Ramos (cell line): ENCODE data around the gene MVP.

Experiments used
- in situ Hi-C: fragments of 300-500 bp; cut with MboI; formaldehyde crosslinking; loops from one replicate; pipeline ENCODE4 v1.14.3; 2022; ENCODE audit warnings: low sequenced_read_pairs; ENCODE audit not compliant: unreplicated experiment

The MVP gene

DNA sequence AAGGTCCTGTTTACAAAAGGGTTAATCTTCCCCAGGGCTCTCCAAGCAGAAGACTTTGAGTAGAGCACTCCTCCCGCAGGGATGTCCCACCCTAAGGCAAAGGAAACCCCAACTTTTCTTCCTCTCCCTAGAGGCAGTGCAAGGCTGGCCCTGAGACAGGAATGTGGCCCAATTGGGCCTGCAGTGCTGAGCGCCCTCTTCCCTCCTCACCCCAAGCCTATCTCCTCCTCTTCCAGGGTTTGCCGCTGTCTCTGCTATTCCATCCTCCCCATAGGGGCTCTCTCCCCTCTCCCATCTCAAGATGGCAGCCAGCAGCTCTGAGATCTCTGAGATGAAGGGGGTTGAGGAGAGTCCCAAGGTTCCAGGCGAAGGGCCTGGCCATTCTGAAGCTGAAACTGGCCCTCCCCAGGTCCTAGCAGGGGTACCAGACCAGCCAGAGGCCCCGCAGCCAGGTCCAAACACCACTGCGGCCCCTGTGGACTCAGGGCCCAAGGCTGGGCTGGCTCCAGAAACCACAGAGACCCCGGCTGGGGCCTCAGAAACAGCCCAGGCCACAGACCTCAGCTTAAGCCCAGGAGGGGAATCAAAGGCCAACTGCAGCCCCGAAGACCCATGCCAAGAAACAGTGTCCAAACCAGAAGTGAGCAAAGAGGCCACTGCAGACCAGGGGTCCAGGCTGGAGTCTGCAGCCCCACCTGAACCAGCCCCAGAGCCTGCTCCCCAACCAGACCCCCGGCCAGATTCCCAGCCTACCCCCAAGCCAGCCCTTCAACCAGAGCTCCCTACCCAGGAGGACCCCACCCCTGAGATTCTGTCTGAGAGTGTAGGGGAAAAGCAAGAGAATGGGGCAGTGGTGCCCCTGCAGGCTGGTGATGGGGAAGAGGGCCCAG lies 7.3 kb upstream of the MVP start:
- in situ Hi-C loops, result loop anchor here (25.0 kb wide), 1 partner anchor 574 kb away; the partner anchor contains the start of genes SEPTIN1 and ZNF48

DNA sequence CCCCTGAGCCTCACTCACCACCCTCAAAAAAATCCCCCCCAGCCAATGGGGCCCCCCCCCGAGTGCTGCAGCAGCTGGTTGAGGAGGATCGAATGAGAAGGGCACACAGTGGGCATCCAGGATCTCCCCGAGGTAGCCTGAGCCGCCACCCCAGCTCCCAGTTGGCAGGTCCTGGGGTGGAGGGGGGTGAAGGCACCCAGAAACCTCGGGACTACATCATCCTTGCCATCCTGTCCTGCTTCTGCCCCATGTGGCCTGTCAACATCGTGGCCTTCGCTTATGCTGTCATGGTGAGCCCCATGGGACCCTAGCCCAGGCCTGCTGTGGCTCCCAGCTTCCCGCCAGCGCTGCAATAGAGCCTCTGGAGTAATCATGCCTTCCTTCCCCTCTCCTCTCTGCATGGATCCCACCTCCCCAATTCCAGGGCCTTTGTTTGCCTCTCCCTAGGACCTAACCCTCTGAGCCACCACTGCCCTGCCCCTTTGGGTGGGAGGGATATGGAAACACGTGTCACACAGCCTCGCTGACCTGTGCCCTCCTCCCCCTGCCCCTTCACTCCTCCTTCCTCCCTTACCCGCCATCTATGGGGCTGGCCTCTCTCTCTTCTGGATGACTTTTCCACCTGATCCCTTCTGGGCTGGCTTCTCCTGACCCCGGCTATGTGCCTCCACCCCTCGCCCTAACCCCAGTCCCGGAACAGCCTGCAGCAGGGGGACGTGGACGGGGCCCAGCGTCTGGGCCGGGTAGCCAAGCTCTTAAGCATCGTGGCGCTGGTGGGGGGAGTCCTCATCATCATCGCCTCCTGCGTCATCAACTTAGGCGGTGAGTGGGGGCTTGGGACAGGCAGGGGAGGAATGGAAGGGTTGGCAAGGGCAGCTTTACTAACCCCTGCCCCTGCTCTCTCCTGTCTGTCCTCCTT lies 6.4 kb upstream of the MVP start:
- in situ Hi-C loops, result loop anchor here (25.0 kb wide), 1 partner anchor 573 kb away; the partner anchor contains the start of genes SEPTIN1 and ZNF48

DNA sequence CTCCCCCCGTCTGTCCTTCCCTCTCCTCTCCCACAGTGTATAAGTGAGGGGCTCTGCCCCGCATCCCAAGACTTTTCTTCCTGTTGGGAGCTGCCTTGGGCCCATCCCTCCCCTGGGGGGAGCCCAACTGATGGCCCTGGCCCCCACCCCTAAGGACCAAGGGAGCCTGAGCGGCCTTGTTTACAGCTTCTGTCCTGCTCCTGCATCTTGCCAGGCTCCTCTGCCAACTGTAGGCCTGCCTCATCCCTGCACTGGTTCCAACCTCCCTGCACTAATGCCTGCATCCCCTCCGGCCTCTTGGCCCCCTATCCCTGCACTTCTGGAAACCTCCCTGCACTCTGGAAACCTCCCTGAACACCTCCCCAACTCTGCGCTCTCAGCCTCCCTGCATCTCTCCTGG lies 5.7 kb upstream of the MVP start:
- in situ Hi-C loops, result loop anchor here (25.0 kb wide), 1 partner anchor 573 kb away; the partner anchor contains the start of genes SEPTIN1 and ZNF48

DNA sequence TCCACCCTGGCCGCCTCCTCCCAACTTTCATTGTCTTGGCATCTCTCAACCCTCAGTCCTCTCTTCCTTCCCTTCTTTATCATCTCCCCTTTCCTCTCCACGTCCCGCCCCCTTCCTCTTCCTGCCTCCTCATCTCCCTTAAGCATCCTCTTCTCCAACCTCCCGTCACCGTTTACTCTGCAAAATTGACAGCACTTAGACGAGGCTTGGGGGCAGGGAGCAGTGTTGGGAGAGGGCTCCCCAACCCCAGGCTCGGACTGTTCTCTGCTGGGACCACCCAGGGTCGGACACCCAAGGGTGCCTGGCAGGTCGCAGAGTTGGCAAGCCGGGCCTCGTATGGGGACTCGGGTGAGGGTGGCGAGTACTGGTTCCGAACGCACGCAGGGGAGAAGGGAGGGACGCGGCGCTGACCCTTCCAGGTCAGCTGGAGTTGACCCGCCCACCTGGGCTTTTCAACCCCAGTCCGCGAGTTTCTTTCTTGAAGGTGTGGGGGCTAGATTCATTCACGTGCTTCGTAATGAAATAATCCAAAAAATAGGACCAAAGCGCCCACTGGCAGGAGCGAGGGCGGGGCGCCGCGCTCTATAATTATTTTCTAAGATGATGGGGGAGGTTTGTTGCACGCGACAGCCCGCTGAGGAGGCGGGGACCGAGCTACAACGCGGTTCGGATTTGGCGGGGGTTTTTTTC lies 5.1 kb upstream of the MVP start:
- in situ Hi-C loops, result loop anchor here (25.0 kb wide), 1 partner anchor 572 kb away; the partner anchor contains the start of genes SEPTIN1 and ZNF48

DNA sequence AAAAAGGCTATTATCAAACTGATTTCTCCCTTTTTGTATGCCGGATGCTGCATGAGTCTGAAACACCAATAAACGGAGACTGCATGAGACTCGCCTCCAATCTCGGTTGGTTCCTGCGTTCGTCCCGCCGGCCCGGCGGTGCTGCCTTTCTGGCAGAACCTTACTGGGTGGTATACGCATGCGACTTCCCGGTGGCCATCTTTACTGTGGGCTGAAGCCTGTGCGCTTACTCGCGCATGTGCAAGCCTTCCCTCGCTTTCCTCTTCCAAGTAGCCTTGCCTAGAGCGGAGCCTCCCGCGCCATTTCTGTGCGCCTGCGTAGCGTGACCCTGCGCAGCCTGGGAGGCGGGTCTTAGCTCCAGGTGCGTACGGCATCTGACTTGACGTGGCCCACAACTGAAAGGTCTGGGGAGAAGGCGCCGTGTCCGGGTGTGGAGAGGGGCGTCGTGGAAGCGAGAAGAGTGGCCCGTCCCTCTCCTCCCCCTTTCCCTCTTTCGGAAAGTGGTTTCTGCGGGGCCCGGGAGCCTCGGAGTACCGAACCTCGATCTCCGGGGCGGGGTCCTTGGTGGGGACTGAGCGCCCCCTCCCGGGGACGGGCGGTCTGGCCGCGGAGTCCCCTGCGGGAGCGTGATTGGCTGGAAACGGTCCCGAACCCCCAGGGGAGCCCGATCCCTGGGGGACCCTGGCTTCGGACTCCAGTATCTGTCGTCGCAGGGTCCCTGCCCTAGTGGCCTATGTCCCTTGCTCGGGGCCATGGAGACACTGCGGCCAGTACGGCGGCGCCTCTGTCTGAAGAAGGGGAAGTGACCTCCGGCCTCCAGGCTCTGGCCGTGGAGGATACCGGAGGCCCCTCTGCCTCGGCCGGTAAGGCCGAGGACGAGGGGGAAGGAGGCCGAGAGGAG lies 4.2 kb upstream of the MVP start, which contains the start of gene PAGR1:
Gene PAGR1, plus strand, starts transcription at position 360 of the 901 bp plus-strand sequence. Its CDS starts 374 bp downstream, at position 734.
- in situ Hi-C loops, result loop anchor here (25.0 kb wide), 1 partner anchor 571 kb away; the partner anchor contains the start of genes SEPTIN1 and ZNF48

DNA sequence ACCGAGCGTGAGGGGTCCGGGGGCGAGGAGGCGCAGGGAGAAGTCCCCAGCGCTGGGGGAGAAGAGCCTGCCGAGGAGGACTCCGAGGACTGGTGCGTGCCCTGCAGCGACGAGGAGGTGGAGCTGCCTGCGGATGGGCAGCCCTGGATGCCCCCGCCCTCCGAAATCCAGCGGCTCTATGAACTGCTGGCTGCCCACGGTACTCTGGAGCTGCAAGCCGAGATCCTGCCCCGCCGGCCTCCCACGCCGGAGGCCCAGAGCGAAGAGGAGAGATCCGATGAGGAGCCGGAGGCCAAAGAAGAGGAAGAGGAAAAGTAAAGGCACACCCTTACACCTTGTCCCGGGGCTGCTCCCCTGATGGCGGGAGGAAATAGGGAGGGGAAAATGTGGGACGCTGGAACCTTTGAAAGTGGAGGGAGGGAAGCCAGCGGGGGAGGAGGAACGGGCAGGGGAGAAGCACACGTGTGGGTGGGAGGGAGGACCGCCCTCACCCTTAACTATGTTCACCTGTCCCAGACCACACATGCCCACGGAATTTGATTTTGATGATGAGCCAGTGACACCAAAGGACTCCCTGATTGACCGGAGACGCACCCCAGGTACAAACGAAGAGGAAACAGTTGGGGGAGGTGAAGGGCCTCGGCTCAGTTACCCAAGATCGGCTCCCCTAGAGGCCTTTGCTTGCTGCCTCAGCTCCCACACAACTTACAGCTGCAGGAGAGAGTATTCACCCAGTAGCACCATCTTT lies 3.4 kb upstream of the MVP start:
- in situ Hi-C loops, result loop anchor here (25.0 kb wide), 1 partner anchor 570 kb away; the partner anchor contains the start of genes SEPTIN1 and ZNF48

DNA sequence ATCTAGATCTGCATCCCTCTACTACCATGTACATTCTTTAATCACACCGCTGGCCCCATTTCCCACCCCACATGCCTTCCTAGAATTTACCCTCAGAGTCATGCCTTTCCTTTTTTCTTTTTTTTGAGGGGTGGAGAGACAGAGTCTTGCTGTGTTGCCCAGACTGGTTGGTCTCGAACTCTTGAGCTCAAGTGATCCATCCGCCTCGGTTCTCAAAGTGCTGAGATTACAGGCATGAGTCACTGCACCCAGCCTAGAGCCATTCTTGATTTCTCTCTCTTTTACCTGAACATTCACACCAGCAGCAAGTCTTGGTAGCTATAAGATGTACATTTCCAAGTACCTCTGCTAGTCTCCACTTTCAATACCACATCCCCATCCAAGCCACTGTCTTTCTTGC lies 2.2 kb upstream of the MVP start:
- in situ Hi-C loops, result loop anchor here (25.0 kb wide), 1 partner anchor 569 kb away; the partner anchor contains the start of genes SEPTIN1 and ZNF48

DNA sequence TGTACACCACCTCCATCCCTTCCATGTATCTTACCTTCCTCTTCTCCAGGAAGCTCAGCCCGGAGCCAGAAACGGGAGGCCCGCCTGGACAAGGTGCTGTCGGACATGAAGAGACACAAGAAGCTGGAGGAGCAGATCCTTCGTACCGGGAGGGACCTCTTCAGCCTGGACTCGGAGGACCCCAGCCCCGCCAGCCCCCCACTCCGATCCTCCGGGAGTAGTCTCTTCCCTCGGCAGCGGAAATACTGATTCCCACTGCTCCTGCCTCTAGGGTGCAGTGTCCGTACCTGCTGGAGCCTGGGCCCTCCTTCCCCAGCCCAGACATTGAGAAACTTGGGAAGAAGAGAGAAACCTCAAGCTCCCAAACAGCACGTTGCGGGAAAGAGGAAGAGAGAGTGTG lies 756 bp upstream of the MVP start:
- in situ Hi-C loops, result loop anchor here (25.0 kb wide), 1 partner anchor 568 kb away; the partner anchor contains the start of genes SEPTIN1 and ZNF48

DNA sequence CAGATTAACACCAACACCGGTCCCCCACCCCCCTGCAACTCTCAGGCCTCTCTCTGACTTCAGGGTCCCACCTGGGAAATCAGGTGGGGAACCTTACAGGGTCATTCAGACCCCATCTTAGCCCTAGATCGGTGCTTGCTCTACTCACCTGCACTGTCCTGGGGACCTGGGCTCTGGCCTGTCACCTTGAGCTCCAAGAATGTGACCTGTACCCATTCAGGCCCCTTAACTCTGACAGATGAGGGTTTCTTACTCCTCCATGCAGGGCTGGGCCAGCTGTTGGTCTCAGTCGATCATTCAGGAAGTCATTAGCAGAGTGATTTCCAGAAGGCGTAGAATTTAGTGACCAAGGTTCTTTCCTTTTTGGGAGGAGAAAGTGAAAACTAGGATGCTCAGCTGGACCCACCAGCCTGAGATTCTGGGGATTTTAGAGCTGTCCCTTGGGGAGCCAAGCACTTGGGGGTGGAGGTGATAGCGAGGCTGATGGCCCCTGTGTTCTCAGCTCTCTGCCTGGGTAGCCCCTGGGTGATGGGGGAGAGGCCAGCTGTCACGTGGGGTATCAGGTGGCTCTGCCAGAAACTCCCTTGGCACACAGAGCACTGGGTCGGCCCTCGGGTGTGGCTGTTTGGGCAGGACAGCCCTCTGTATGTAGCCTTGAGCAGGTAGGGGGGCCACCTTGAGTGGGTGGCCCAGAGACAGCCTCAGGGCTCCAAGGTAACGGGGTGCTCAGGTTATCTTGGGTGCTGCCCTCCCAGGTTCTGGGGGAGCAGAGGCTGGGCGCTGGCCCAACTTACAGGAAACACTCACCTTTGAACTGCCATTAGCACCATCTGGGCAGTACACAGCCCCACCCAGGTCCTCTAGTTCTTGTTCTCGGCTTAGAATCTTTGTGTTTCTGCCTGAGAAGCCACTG lies 724 bp downstream of the MVP start:
- in situ Hi-C loops, result loop anchor here (25.0 kb wide), 1 partner anchor 566 kb away; the partner anchor contains the start of genes SEPTIN1 and ZNF48

DNA sequence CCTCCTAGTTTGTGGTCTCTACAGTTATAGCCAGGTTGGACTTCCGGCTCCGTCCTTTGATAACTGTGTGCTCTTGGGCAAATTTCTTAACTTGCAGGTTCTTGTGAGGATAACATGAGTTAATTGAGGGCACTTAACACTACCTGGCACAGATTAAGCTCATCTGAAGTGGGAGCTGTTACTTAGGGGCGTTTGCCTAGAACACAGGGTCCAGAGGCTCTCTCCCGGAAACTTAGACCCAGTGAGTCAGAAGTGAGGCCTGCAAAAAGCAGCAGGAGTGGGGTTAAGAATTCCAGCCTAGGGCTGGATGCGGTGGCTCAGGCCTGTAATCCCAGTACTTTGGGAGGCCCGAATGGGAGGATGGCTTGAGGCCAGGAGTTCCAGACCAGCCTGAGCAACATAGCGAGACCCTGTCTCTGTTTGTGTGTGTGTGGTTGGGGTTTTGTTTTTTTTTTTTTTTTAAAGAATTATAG lies 1.4 kb downstream of the MVP start:
- in situ Hi-C loops, result loop anchor here (25.0 kb wide), 1 partner anchor 566 kb away; the partner anchor contains the start of genes SEPTIN1 and ZNF48

DNA sequence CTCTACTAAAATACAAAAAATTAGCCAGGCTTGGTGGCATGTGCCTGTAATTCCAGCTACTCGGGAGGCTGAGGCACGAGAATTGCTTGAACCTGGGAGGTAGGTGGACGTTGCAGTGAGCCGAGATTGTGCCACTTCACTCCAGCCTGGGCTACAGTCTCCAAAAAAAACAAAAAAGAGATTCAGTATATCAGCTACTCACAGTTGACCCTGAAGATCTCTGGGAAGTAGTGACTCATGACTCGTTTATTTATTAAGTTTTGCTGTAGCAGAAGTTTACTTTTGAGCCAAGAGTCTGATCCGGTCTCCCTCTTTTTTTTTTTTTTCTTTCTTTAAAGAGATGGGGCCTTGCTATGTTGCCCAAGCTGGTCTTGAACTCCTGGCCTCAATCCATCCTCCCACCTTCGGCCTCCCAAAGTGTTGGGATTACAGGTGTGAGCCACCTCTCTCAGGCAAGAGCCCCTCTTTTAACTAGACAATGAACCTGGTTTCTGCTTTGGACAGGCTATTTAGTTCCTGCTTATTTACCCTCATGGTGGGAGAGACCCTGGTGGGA lies 4.4 kb downstream of the MVP start:
- in situ Hi-C loops, result loop anchor here (25.0 kb wide), 2 partner anchors 188 to 563 kb away; partner anchors contain the start of genes C16orf92, DOC2A, SEPTIN1 and ZNF48

DNA sequence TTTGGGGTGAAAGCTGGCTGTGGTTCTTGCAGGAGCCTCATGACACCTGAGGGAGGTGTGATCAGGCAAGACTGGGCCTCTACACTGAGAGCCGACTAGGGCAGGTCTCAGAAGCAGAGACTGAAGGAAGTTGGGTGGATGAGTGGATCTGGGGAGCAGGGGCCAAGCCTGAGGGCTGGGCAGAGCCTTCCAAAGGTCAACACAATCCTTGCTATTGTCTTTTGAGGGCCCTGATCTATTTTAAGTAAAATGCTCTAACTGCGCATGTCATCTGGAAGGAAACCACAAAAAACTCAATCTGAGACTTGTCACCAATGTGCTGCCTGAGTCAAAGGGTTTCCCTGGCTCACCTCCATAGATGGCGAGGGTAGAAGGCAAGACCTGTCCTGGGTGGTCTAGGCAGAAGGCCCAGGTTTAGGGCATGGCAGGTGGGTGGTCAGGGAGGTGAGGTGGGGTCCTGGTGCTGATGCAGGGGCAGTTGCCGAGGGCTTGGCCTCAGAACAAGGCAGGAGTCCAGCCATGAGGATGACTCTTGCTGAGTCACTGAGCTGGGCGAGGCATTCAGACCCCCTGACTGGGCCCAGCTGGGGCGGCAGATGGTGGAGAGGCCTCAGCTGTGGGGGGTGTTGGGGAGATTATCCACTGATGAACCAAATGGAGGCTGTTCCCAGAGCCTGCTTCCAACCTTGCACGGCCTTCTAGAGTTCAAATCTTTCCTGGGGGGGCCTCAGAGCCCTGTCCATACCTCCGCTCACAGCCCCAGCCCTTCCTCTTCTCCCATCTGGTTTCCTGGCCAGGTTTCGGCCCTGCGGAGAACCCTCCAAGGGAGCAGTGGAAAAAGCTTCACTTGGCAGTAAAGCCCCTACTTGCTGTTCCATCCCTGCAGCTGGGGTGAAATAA lies 5.1 kb downstream of the MVP start:
- in situ Hi-C loops, result loop anchor here (25.0 kb wide), 1 partner anchor 187 kb away; the partner anchor contains the start of genes C16orf92 and DOC2A

DNA sequence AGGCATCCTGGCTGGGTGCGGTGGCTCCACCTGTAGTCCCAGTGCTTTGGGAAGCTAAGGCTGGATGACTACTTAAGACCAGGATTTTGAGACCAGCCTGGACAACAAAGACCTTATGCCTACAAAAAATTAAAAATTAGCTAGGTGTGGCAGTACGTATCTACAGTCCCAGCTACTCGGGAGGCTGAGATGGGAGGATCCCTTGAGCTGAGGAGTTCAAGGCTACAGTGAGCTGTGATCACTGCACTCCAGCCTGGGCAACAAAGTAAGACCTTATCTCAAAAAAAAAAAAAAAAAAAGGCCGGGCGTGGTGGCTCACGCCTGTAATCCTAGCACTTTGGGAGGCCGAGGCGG lies 6.1 kb downstream of the MVP start:
- in situ Hi-C loops, result loop anchor here (25.0 kb wide), 1 partner anchor 186 kb away; the partner anchor contains the start of genes C16orf92 and DOC2A

DNA sequence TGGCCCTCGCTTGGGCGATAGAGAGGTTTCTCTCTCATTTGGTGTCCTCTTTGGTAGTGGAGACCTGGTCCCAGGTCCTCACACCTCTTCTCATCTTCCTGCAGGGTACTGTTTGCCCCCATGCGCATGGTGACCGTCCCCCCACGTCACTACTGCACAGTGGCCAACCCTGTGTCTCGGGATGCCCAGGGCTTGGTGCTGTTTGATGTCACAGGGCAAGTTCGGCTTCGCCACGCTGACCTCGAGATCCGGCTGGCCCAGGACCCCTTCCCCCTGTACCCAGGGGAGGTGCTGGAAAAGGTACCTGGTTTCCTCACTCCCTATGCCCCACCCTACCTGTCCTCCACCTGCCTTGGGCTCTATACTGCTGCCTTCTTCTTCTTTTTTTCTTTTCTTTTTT lies 10.5 kb downstream of the MVP start:
- in situ Hi-C loops, result loop anchor here (25.0 kb wide), 1 partner anchor 182 kb away; the partner anchor contains the start of genes C16orf92 and DOC2A

DNA sequence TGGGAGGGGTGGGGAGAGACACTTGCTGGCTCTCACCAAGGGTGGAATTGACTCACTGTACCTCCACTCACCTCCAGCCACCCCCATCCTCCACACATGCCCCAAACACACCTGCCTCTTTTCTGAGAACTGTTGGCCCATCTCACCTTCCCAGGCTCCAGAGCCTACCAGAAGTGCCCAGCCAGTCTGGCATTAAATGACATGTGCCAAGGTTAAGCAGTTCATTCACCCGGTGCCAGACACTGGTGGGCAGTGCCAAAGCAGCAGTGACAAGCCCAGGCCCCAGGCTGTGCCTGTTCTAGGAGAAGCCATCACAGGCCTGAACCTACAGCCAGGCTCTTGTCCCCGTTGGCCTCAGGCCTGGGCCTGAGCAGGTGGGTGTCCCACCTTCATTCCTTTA lies 11.2 kb downstream of the MVP start:
- in situ Hi-C loops, result loop anchor here (25.0 kb wide), 1 partner anchor 181 kb away; the partner anchor contains the start of genes C16orf92 and DOC2A
